ENCODE measurements around the gene BRDT.

The BRDT gene

DNA sequence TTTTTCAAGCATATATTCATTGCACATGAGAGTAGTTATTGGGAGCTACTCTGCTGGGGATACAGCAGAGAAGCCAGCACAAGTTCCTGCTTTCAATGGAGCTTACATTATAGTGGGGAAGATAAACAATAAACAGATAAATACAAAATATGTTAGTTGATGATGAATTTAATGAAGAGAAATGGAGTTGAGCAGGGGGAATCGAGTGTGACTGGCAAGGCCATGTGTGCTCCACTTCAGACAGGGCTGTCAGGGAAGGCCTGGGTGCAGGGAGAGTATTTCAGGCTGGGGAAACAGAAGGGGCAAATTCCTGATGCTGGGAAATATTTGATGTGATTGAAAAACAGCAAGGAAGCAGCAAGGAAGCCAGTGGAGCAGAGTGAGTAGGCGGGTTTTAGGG, 21.2 kb upstream of the BRDT start:
- Histone ChIP-seq H3K27ac (ENCODE audit: low read depth in 2 of 2, low read length in 2 of 2) (no peak overlapping the region), H3K4me3 (ENCODE audit: low read length in 2 of 2) (no peak overlapping the region), H3K9ac (ENCODE audit: low read depth in 1 of 2, low read length in 2 of 2) (no peak overlapping the region), H3K27me3 (ENCODE audit: control insufficient read depth in 2 of 2, insufficient read depth in 2 of 2, low read length in 2 of 2) (no peaks in the 10 kb centered on the region), H3K36me3 (ENCODE audit: control insufficient read depth in 2 of 2, insufficient read depth in 2 of 2, low read length in 2 of 2) (no peaks in the 10 kb centered on the region), H3K9me3 (ENCODE audit: control insufficient read depth in 2 of 2, low read length in 2 of 2) (no peaks in the 10 kb centered on the region), H3K4me1 (ENCODE audit: control insufficient read depth in 2 of 2, insufficient read depth in 2 of 2, low read length in 2 of 2) (no peaks in the 10 kb centered on the region)

GRCh38 chr1:91929250-91929649, 20.0 kb upstream of the BRDT start:
- H3K9ac ChIP-seq (ENCODE audit: low read depth in 1 of 2, low read length in 2 of 2): no peak overlapping the region
- H3K9me3 ChIP-seq (ENCODE audit: control insufficient read depth in 2 of 2, low read length in 2 of 2): no peaks in the 10 kb centered on the region
- no peak overlapping the region for H3K4me3 ChIP-seq (ENCODE audit: low read length in 2 of 2)
- H3K4me1 ChIP-seq (ENCODE audit: control insufficient read depth in 2 of 2, insufficient read depth in 2 of 2, low read length in 2 of 2): no peaks in the 10 kb centered on the region
- no peak overlapping the region for H3K27ac ChIP-seq (ENCODE audit: low read depth in 2 of 2, low read length in 2 of 2)
- no peaks in the 10 kb centered on the region for H3K36me3 ChIP-seq (ENCODE audit: control insufficient read depth in 2 of 2, insufficient read depth in 2 of 2, low read length in 2 of 2)
- no peaks in the 10 kb centered on the region for H3K27me3 ChIP-seq (ENCODE audit: control insufficient read depth in 2 of 2, insufficient read depth in 2 of 2, low read length in 2 of 2)

GRCh38 chr1:91937613-91938012, 11.6 kb upstream of the BRDT start:
- no peaks in the 10 kb centered on the region for H3K27me3 ChIP-seq (ENCODE audit: control insufficient read depth in 2 of 2, insufficient read depth in 2 of 2, low read length in 2 of 2)
- H3K27ac ChIP-seq (ENCODE audit: low read depth in 2 of 2, low read length in 2 of 2): no peak overlapping the region
- no peaks in the 10 kb centered on the region for H3K4me1 ChIP-seq (ENCODE audit: control insufficient read depth in 2 of 2, insufficient read depth in 2 of 2, low read length in 2 of 2)
- H3K4me3 ChIP-seq (ENCODE audit: low read length in 2 of 2): no peak overlapping the region
- H3K9ac ChIP-seq (ENCODE audit: low read depth in 1 of 2, low read length in 2 of 2): no peak overlapping the region
- no peaks in the 10 kb centered on the region for H3K36me3 ChIP-seq (ENCODE audit: control insufficient read depth in 2 of 2, insufficient read depth in 2 of 2, low read length in 2 of 2)
- no peaks in the 10 kb centered on the region for H3K9me3 ChIP-seq (ENCODE audit: control insufficient read depth in 2 of 2, low read length in 2 of 2)

DNA sequence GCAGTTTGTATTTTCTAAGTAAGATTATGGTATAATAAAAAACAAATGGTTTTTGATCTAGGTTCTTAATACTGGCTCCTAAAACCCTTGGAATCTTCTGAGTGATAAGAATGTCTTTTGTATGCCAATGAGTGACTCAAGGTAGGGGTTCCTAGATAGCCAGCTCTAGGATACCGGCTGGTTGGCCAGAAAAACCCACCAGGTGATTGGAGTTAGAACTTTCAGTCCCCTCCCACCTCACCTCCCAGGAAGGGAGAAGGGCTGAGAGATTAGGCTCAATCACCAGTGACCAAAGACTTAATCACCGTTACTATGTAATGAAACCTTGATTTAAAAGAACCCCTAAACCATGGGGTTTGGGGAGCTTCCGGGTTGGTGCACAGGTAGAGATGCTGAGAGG, 8.7 kb upstream of the BRDT start:
- H3K9me3 ChIP-seq (ENCODE audit: control insufficient read depth in 2 of 2, low read length in 2 of 2): no peaks in the 10 kb centered on the region
- H3K9ac ChIP-seq (ENCODE audit: low read depth in 1 of 2, low read length in 2 of 2): no peak overlapping the region
- no peaks in the 10 kb centered on the region for H3K36me3 ChIP-seq (ENCODE audit: control insufficient read depth in 2 of 2, insufficient read depth in 2 of 2, low read length in 2 of 2)
- H3K4me3 ChIP-seq (ENCODE audit: low read length in 2 of 2): no peak overlapping the region
- H3K27me3 ChIP-seq (ENCODE audit: control insufficient read depth in 2 of 2, insufficient read depth in 2 of 2, low read length in 2 of 2): no peaks in the 10 kb centered on the region
- H3K27ac ChIP-seq (ENCODE audit: low read depth in 2 of 2, low read length in 2 of 2): no peak overlapping the region
- no peaks in the 10 kb centered on the region for H3K4me1 ChIP-seq (ENCODE audit: control insufficient read depth in 2 of 2, insufficient read depth in 2 of 2, low read length in 2 of 2)

GRCh38 chr1:91944087-91944486, 5.1 kb upstream of the BRDT start:
- Histone ChIP-seq H3K27me3 (ENCODE audit: control insufficient read depth in 2 of 2, insufficient read depth in 2 of 2, low read length in 2 of 2) (no peaks in the 10 kb centered on the region), H3K9me3 (ENCODE audit: control insufficient read depth in 2 of 2, low read length in 2 of 2) (no peaks in the 10 kb centered on the region), H3K27ac (ENCODE audit: low read depth in 2 of 2, low read length in 2 of 2) (no peak overlapping the region), H3K9ac (ENCODE audit: low read depth in 1 of 2, low read length in 2 of 2) (no peak overlapping the region), H3K36me3 (ENCODE audit: control insufficient read depth in 2 of 2, insufficient read depth in 2 of 2, low read length in 2 of 2) (no peaks in the 10 kb centered on the region), H3K4me1 (ENCODE audit: control insufficient read depth in 2 of 2, insufficient read depth in 2 of 2, low read length in 2 of 2) (no peaks in the 10 kb centered on the region), H3K4me3 (ENCODE audit: low read length in 2 of 2) (no peak overlapping the region)

GRCh38 chr1:91948097-91948496, 1.1 kb upstream of the BRDT start:
- no peak overlapping the region for H3K9ac ChIP-seq (ENCODE audit: low read depth in 1 of 2, low read length in 2 of 2)
- H3K27me3 ChIP-seq (ENCODE audit: control insufficient read depth in 2 of 2, insufficient read depth in 2 of 2, low read length in 2 of 2): no peaks in the 10 kb centered on the region
- H3K27ac ChIP-seq (ENCODE audit: low read depth in 2 of 2, low read length in 2 of 2): peak overlapping the region in 1 of 2 donors; percentile 3
- no peaks in the 10 kb centered on the region for H3K36me3 ChIP-seq (ENCODE audit: control insufficient read depth in 2 of 2, insufficient read depth in 2 of 2, low read length in 2 of 2)
- H3K4me1 ChIP-seq (ENCODE audit: control insufficient read depth in 2 of 2, insufficient read depth in 2 of 2, low read length in 2 of 2): no peaks in the 10 kb centered on the region
- no peaks in the 10 kb centered on the region for H3K9me3 ChIP-seq (ENCODE audit: control insufficient read depth in 2 of 2, low read length in 2 of 2)
- no peak overlapping the region for H3K4me3 ChIP-seq (ENCODE audit: low read length in 2 of 2)

DNA sequence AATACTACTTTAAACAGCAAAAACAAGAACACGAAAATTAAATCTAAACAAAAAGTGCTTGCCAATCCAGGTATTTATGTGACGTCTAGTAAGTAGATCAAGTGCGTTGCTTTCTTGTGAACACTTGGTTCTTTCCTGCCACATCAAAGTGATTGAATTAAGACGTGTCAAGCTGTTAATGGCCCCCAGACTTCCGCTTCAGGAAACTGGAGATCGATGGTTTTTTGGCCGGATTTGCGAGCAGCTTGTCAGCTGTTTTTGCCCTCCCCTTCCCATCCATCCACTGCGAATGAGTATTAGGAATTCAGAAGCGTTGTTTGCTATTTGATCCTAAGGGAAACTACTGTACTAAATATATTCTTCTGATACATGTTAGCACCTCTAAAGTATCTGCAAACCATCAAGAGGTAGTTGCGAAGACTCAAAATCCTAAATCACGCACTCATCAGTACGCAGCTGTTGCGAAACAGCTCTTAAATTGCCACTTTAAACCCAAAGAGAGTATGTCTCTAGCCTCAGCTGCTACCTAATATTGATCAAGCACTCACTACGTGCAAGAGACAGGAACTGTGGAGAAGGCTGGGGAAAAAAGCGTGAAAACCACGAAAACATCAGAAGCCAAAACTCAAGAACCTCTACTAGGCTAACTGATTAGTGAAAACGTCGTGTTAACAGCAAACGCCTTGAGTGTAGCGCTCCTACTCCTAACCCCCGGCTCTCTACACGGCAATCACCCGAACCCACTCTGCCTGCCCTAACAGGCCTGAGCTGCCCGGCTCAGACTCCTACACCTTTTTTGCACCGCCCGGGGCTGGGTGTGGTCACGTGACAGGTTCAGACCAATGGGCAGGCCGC, 473 bp upstream of the BRDT start:
- H3K4me1 ChIP-seq (ENCODE audit: control insufficient read depth in 2 of 2, insufficient read depth in 2 of 2, low read length in 2 of 2): no peaks in the 10 kb centered on the region
- H3K36me3 ChIP-seq (ENCODE audit: control insufficient read depth in 2 of 2, insufficient read depth in 2 of 2, low read length in 2 of 2): no peaks in the 10 kb centered on the region
- H3K27ac ChIP-seq (ENCODE audit: low read depth in 2 of 2, low read length in 2 of 2): no peak overlapping the region
- no peak overlapping the region for H3K4me3 ChIP-seq (ENCODE audit: low read length in 2 of 2)
- no peaks in the 10 kb centered on the region for H3K27me3 ChIP-seq (ENCODE audit: control insufficient read depth in 2 of 2, insufficient read depth in 2 of 2, low read length in 2 of 2)
- H3K9ac ChIP-seq (ENCODE audit: low read depth in 1 of 2, low read length in 2 of 2): no peak overlapping the region
- H3K9me3 ChIP-seq (ENCODE audit: control insufficient read depth in 2 of 2, low read length in 2 of 2): no peaks in the 10 kb centered on the region

GRCh38 chr1:91952187-91952586, 3.0 kb downstream of the BRDT start:
- Histone ChIP-seq H3K4me1 (ENCODE audit: control insufficient read depth in 2 of 2, insufficient read depth in 2 of 2, low read length in 2 of 2) (no peaks in the 10 kb centered on the region), H3K9me3 (ENCODE audit: control insufficient read depth in 2 of 2, low read length in 2 of 2) (no peaks in the 10 kb centered on the region), H3K9ac (ENCODE audit: low read depth in 1 of 2, low read length in 2 of 2) (no peak overlapping the region), H3K36me3 (ENCODE audit: control insufficient read depth in 2 of 2, insufficient read depth in 2 of 2, low read length in 2 of 2) (no peaks in the 10 kb centered on the region), H3K27ac (ENCODE audit: low read depth in 2 of 2, low read length in 2 of 2) (no peak overlapping the region), H3K27me3 (ENCODE audit: control insufficient read depth in 2 of 2, insufficient read depth in 2 of 2, low read length in 2 of 2) (no peaks in the 10 kb centered on the region), H3K4me3 (ENCODE audit: low read length in 2 of 2) (no peak overlapping the region)

DNA sequence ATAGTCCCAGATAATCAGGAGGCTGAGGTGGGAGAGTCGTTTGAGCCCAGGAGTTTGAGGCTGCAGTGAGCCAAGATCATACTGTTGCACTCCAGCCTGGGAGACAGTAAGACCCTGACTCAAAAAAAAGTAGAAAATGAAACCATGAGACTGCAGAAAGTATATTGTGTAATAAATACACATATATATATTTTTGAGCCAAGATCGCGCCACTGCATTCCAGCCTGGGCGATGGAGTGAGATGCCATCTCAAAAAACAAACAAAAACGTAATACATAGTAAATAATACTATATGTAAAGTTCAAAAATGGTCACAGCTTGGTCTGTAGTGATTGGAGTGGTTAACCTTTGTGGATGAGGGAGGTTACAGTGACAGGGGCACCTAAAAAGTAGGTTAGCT, 9.7 kb downstream of the BRDT start:
- Histone ChIP-seq H3K27ac (ENCODE audit: low read depth in 2 of 2, low read length in 2 of 2) (no peak overlapping the region), H3K9me3 (ENCODE audit: control insufficient read depth in 2 of 2, low read length in 2 of 2) (no peaks in the 10 kb centered on the region), H3K4me3 (ENCODE audit: low read length in 2 of 2) (no peak overlapping the region), H3K36me3 (ENCODE audit: control insufficient read depth in 2 of 2, insufficient read depth in 2 of 2, low read length in 2 of 2) (no peaks in the 10 kb centered on the region), H3K27me3 (ENCODE audit: control insufficient read depth in 2 of 2, insufficient read depth in 2 of 2, low read length in 2 of 2) (no peaks in the 10 kb centered on the region), H3K9ac (ENCODE audit: low read depth in 1 of 2, low read length in 2 of 2) (no peak overlapping the region), H3K4me1 (ENCODE audit: control insufficient read depth in 2 of 2, insufficient read depth in 2 of 2, low read length in 2 of 2) (no peaks in the 10 kb centered on the region)

- Histone ChIP-seq H3K9ac (ENCODE audit: low read depth in 1 of 2, low read length in 2 of 2) (no peak overlapping the region), H3K27ac (ENCODE audit: low read depth in 2 of 2, low read length in 2 of 2) (no peak overlapping the region), H3K36me3 (ENCODE audit: control insufficient read depth in 2 of 2, insufficient read depth in 2 of 2, low read length in 2 of 2) (no peaks in the 10 kb centered on the region), H3K27me3 (ENCODE audit: control insufficient read depth in 2 of 2, insufficient read depth in 2 of 2, low read length in 2 of 2) (no peaks in the 10 kb centered on the region), H3K9me3 (ENCODE audit: control insufficient read depth in 2 of 2, low read length in 2 of 2) (no peaks in the 10 kb centered on the region), H3K4me3 (ENCODE audit: low read length in 2 of 2) (no peak overlapping the region), H3K4me1 (ENCODE audit: control insufficient read depth in 2 of 2, insufficient read depth in 2 of 2, low read length in 2 of 2) (no peaks in the 10 kb centered on the region)
Measured at GRCh38 chr1:91968334-91968733, 19.1 kb downstream of the BRDT start.

Measured in mucosa of rectum (tissue), 2 donors.